GM21786 (cell line): ENCODE measurements around the gene ZDHHC15.
"Not testable (repeated sequence)": the region's sequence is repeated elsewhere in the genome, so short reads cannot be mapped to it uniquely, and the experiment has no call there.

ENCODE experiments used
- ATAC-seq: cut with Tn5 transposase; IDR thresholded peaks from one replicate; pipeline ENCODE4 v1.9.1; 2021; ENCODE audit not compliant: unreplicated experiment

ZDHHC15 gene, protein sequence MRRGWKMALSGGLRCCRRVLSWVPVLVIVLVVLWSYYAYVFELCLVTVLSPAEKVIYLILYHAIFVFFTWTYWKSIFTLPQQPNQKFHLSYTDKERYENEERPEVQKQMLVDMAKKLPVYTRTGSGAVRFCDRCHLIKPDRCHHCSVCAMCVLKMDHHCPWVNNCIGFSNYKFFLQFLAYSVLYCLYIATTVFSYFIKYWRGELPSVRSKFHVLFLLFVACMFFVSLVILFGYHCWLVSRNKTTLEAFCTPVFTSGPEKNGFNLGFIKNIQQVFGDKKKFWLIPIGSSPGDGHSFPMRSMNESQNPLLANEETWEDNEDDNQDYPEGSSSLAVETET

GRCh38 chrX:75522565-75523431 is at the start of gene ZDHHC15:
ZDHHC15 (minus strand) TSS chrX:75523037; CDS start chrX:75523024, 13 bp downstream.
- no peak for ATAC-seq

DNA sequence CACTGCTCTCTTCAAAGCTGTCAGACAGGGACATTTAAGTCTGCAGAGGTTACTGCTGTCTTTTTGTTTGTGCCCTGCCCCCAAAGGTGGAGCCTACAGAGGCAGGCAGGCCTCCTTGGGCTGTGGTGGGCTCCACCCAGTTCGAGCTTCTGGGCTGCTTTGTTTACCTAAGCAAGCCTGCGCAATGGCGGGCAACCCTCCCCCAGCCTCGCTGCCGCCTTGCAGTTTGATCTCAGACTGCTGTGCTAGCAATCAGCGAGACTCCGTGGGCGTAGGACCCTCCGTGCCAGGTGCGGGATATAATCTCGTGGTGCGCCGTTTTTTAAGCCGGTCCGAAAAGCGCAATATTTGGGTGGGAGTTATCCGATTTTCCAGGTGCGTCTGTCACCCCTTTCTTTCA is 37.7 kb upstream of the ZDHHC15 start:
- not testable (repeated sequence) for ATAC-seq

DNA sequence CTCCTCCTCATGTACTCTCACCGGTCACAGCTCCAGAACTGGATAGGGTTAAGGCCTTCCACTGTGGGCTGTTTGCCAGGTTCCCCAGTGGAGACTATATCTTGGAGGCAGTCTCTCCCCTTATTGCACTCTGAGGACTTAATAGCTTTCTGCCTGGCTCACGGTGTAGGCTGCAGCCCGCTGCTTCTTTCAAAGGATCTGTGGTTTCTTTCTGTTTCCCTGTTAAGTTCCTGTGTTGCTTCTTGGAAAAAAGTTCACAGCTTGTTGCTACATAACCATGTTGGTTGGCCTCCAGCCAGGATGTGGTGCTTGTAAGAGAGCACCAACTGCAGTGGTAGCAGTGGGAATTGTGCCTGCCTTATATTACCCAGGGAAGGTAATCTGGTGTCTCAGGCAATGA is 24.9 kb upstream of the ZDHHC15 start:
- ATAC-seq: no peak

- ATAC-seq: no peak
These were observed 24.1 kb upstream of the ZDHHC15 start for GRCh38 chrX:75546724-75547511.

GRCh38 chrX:75544786-75545185 is 21.9 kb upstream of the ZDHHC15 start:
- ATAC-seq: no peak

DNA sequence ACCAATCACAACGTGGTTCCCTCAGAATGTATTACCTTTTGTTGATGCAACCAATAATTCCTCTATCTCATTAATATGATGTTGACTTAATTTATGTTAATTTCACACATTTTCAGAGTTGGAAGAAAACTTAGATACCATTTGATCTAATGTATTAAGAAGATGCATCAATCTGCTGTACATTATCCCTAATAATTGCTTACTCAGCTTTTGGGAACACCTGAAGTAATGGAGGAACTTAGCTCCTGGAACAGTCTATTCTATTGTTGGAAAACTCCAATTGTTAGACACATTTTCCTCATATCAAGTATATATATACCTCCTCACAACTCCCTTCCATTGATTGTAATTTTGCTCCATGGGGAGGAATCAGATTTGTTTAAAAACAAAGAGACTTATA is 38.9 kb downstream of the ZDHHC15 start:
- ATAC-seq: no peak

DNA sequence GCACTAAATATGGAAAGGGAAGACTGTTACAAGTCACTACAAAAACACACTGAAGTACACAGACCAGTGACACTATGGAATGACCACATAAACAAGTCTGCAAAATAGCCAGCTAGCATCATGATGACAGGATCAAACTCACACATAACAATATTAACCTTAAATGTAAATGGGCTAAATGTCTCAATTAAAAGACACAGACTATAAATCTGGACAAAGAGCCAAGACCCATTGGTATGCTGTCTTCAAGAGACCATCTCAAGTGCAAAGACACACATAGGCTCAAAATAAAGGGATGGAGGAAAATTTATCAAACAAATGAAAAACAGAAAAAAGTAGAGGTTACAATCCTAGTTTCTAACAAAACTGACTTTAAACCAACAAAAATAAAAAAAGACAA is 61.1 kb downstream of the ZDHHC15 start:
- ATAC-seq: not testable (repeated sequence)

GRCh38 chrX:75421688-75422230 is 101.1 kb downstream of the ZDHHC15 start:
- no peak for ATAC-seq

GRCh38 chrX:75407153-75407552 is 115.7 kb downstream of the ZDHHC15 start:
- not testable (repeated sequence) for ATAC-seq

DNA sequence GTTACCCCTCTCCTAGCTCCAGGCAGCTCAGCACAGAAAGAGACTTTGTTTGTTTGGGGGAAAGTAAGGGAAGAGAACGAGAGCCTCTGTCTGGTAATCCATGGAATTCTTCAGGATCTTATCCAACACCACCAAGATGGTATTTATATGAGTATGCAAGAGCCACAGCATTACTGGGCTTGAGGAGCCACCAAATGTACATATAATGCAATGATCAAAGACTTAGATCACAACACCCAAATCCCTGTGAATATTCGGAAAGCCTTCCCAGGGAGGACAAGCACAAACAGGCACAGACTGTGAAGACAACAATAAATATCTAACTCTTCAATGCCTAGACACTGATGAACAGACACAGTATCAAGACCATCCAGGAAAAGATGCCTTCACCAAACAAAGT is 132.4 kb downstream of the ZDHHC15 start:
- ATAC-seq: no peak

DNA sequence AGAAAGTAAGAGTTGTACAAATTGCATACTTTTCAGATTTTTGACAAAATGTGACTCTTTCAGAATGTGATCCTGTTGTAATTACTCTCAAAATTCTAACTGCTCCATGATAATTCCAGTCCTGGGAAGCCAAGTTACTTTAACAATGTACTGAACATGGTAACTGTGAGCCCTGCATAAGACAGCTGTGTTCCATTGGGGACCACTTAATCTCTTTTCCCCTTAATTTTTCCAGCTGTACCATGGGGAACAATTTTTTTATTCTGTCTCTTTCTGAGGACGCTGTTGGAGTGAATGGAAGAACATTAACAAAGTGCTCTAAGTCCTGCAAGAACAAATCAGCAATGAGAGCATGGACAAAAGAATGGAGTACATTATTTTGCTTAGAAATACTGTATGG is 153.1 kb downstream of the ZDHHC15 start:
- no peak for ATAC-seq

DNA sequence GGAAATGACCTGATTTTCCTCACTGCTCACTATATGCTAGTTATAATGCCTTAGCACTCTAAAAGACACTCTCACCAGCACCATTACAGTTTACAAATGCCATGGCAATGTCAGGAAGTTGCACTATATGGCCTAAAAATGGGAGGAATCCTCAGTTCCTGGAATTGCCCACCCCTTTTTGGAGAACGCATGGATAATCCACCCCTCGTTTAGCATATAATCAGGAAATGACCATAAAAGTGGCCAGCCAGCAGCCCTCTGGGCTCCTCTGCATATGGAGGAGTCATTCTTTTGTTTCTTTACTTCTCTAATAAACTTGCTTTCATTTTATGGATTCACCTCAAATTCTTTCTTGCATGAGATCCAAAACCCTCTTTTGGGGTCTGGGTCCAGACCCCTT is 156.0 kb downstream of the ZDHHC15 start:
- no peak for ATAC-seq

DNA sequence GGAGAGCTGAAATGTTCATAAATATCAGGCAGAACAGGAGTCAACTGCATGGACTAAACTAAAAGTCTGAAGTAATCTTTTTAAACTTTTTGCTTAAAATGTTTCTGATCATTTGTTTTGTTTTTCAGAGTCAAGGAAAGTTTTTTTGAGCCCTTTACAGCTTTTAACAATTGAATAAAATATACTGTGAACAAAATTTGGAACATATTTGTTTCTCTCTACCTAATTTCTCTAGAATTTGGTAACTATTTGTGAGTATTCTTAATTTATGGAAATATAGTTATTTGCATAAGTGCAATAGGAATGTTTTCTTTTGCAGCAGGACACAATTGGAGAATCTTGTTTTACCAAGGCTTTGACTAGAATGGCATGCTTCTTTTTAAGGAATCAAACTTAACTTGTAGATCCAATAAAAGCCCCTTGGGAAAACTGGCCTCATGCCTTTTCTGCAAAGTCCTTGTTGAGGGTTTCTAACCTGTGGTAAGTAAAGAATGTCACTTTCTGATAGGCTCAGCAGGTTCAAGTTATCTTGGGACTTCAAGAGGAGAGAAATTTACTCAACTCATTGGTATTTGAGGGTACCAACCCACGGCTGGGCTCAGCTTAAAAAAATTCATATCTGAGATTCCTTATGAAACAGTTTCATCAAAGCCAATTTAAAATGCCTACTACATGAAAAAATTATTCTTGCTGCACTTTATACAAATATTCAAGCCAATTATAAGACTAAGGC is 157.4 kb downstream of the ZDHHC15 start:
- no peak for ATAC-seq

GRCh38 chrX:75361788-75362187 is 161.0 kb downstream of the ZDHHC15 start:
- no peak for ATAC-seq

DNA sequence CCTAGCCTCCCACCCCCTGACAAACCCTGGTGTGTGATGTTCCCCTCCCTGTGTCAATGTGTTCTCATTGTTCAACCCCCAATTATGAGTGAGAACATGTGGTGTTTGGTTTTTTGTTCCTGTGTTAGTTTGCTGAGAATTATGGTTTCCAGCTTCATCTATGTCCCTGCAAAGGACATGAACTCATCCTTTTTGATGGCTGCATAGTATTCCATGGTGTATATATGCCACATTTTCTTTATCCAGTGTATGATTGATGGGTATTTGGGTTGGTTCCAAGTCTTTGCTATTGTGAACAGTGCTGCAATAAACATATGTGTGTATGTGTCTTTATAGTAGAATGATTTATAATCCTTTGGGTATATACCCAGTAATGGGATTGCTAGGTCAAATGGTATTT is 174.2 kb downstream of the ZDHHC15 start:
- not testable (repeated sequence) for ATAC-seq

GRCh38 chrX:75337525-75337924 is 185.3 kb downstream of the ZDHHC15 start:
- no peak for ATAC-seq

DNA sequence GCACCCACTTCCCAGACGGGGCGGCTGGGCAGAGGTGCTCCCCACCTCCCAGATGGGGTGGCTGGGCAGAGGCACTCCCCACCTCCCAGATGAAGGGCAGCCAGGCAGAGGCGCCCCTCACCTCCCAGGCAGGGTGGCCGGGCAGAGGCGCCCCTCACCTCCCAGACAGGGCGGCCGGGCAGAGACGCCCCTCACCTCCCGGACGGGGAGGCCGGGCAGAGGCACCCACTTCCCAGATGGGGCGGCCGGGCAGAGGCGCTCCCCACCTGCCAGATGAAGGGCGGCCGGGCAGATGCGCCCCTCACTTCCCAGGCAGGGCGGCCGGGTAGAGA is 187.7 kb downstream of the ZDHHC15 start:
- ATAC-seq: no peak

- ATAC-seq: not testable (repeated sequence)
These were observed 188.3 kb downstream of the ZDHHC15 start for GRCh38 chrX:75334407-75335126.

DNA sequence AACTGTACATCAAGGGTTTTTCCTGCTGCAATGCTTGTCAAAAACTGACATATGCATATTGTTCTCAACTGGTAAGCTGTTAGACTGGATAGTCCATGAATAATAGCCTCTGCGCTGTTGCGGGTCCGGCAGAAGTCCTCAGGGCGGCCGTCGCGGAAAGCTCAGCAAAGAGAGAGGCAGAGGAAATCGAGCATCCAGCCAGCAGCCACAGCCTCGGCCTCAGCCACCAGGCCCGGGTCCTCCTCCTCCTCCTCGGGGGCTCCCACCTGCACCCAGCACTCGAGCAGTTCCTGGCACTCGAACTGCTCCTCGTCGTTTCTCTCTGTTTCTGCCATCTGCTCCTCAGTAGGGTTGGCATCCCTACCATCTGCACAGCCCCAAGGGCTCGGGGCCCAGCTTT is 195.2 kb downstream of the ZDHHC15 start:
- ATAC-seq: no peak
